HepG2 (cell line): ENCODE data around the gene F7. TPM values are rescaled to one million over a fixed set of nuclear protein-coding genes. Genes with fewer than 3 reads are reported as not detected.

ENCODE experiments used
- IRF2 ChIP-seq: IDR thresholded peaks from 2 replicates; pipeline ENCODE4 v1.6.1; 2018; ENCODE audit warnings: missing genetic modification reagents, missing compliant biosample characterization
- MIXL1 ChIP-seq: IDR thresholded peaks from 2 replicates; pipeline ENCODE4 v1.6.1; 2016
- RAD51 ChIP-seq: fragments of 450-650 bp; IDR thresholded peaks from 2 replicates; pipeline ENCODE4 v1.6.1; 2016; ENCODE audit warnings: borderline replicate concordance
- SIX1 ChIP-seq: sonication (generic); formaldehyde crosslinking; IDR thresholded peaks from 2 replicates; pipeline ENCODE4 v1.4.0; 2020; ENCODE audit warnings: missing genetic modification reagents, borderline replicate concordance
- ZBTB40 ChIP-seq, 2 experiments: fragments of 450-650 bp in 1 of 2; sonication (generic) in 1 of 2; formaldehyde crosslinking in 1 of 2; IDR thresholded peaks; 2 replicates each; pipeline versions ENCODE4 v1.6.1 to v1.8.0; 2016 to 2022; ENCODE audit warnings: antibody characterized with exemption in 1 of 2, mild to moderate bottlenecking in 1 of 2, missing genetic modification reagents in 1 of 2
- ZC3H13 ChIP-seq: sonication (generic); formaldehyde crosslinking; IDR thresholded peaks from 2 replicates; pipeline ENCODE4 v1.8.1; 2023; ENCODE audit warnings: mild to moderate bottlenecking, missing genetic modification reagents, moderate library complexity
- ZNF331 ChIP-seq: sonication (generic); formaldehyde crosslinking; IDR thresholded peaks from 2 replicates; pipeline ENCODE4 v1.4.0; 2020; ENCODE audit warnings: missing genetic modification reagents
- ZNF557 ChIP-seq: sonication (generic); formaldehyde crosslinking; IDR thresholded peaks from 2 replicates; pipeline ENCODE4 v1.4.0; 2020; ENCODE audit warnings: missing genetic modification reagents
- polyA plus RNA-seq, 8 experiments: library from polyadenylated mRNA; depleted of rRNA in 3 of 8; stranded (reverse) in 7 of 8; unstranded in 1 of 8; fragments of >200 nt; fragmentation: Illumina TruSeq in 4 of 8; extraction: Trizol in 4 of 8; gene quantifications; 2 replicates each; pipeline versions ENCODE4 v1.2.1 to v1.2.3, GENCODE V29; 2011 to 2016; ENCODE audit warnings: low read depth in 4 of 8, missing spikeins in 1 of 8, mixed read lengths in 1 of 8; ENCODE audit not compliant: insufficient read depth in 1 of 8
- total RNA-seq, 5 experiments: library from RNA; depleted of rRNA; stranded (reverse); fragments of >200 nt; fragmentation: Illumina TruSeq; extraction: Trizol; gene quantifications; 2 replicates each; pipeline ENCODE4 v1.2.3, GENCODE V29; 2016; ENCODE audit warnings: low read depth in 1 of 5
- TF ChIP-seq, protein P1 (sequence below): sonication (generic); formaldehyde crosslinking; IDR thresholded peaks from 2 replicates; pipeline ENCODE4 v1.4.0; 2020; ENCODE audit warnings: mild to moderate bottlenecking, missing genetic modification reagents
- TF ChIP-seq, protein P2 (sequence below): sonication (generic); formaldehyde crosslinking; IDR thresholded peaks from 2 replicates; pipeline ENCODE4 v1.9.0; 2021; ENCODE audit warnings: mild to moderate bottlenecking, missing genetic modification reagents

Gene F7
- total and polyA plus RNA-seq, 2 of the 13 experiments (the other 11 are each of a cell fraction or from before 2014, with no cell fraction given): 12.6 to 26.5 TPM

DNA sequence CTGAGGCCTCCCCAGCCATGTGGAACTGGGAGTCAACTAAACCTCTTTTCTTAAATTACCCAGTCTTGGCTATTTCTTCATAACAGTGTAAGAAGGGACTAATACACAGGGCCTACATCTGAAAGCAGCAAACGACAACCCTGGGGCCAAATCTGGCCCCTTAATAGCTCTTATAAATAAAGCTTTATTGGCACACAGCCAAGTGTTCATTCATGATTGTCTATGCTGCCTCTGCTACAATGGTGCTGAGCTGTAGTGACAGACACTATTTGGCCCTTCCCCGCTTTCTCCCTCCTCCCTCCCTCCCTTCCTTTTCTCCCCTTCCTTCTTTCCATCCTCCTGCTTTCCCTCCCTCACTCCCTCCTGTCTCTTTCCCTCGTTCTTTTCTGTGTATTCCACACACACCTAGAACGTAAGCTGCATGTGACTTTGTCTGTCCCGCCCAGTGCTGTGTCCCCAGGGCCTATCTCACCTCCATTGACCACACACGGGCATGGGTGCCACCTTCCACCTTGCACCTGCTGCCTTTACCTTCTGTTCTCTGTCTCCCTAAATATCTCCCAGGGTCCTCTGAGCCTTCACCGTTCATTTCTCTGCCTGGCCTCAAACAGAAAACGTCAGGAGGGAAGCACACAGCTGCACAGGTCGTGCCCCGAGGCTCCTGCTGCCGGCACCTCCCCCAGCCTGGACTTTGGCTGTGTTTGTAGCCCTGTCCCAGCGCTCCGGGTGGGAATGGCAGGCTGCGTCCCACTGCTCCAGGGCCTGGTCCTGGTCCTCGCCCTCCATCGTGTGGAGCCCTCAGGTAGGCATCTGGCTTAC, 52.5 kb downstream of the F7 start, which contains the start of gene PROZ (continued):
- TF ChIP-seq ZBTB40 (IDR thresholded peaks at IDR 0.05): peak; percentile 60
- peak; percentile 99 for TF ChIP-seq ZBTB40 (CRISPR knock-in tag; IDR thresholded peaks at IDR 0.05)
- TF ChIP-seq RAD51: no peak
- TF ChIP-seq ZNF331 (CRISPR knock-in tag): peak; percentile 76
- TF ChIP-seq, protein P1, sequence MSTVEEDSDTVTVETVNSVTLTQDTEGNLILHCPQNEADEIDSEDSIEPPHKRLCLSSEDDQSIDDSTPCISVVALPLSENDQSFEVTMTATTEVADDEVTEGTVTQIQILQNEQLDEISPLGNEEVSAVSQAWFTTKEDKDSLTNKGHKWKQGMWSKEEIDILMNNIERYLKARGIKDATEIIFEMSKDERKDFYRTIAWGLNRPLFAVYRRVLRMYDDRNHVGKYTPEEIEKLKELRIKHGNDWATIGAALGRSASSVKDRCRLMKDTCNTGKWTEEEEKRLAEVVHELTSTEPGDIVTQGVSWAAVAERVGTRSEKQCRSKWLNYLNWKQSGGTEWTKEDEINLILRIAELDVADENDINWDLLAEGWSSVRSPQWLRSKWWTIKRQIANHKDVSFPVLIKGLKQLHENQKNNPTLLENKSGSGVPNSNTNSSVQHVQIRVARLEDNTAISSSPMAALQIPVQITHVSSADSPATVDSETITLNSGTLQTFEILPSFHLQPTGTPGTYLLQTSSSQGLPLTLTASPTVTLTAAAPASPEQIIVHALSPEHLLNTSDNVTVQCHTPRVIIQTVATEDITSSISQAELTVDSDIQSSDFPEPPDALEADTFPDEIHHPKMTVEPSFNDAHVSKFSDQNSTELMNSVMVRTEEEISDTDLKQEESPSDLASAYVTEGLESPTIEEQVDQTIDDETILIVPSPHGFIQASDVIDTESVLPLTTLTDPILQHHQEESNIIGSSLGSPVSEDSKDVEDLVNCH (CRISPR knock-in tag): no peak
- TF ChIP-seq, protein P2, sequence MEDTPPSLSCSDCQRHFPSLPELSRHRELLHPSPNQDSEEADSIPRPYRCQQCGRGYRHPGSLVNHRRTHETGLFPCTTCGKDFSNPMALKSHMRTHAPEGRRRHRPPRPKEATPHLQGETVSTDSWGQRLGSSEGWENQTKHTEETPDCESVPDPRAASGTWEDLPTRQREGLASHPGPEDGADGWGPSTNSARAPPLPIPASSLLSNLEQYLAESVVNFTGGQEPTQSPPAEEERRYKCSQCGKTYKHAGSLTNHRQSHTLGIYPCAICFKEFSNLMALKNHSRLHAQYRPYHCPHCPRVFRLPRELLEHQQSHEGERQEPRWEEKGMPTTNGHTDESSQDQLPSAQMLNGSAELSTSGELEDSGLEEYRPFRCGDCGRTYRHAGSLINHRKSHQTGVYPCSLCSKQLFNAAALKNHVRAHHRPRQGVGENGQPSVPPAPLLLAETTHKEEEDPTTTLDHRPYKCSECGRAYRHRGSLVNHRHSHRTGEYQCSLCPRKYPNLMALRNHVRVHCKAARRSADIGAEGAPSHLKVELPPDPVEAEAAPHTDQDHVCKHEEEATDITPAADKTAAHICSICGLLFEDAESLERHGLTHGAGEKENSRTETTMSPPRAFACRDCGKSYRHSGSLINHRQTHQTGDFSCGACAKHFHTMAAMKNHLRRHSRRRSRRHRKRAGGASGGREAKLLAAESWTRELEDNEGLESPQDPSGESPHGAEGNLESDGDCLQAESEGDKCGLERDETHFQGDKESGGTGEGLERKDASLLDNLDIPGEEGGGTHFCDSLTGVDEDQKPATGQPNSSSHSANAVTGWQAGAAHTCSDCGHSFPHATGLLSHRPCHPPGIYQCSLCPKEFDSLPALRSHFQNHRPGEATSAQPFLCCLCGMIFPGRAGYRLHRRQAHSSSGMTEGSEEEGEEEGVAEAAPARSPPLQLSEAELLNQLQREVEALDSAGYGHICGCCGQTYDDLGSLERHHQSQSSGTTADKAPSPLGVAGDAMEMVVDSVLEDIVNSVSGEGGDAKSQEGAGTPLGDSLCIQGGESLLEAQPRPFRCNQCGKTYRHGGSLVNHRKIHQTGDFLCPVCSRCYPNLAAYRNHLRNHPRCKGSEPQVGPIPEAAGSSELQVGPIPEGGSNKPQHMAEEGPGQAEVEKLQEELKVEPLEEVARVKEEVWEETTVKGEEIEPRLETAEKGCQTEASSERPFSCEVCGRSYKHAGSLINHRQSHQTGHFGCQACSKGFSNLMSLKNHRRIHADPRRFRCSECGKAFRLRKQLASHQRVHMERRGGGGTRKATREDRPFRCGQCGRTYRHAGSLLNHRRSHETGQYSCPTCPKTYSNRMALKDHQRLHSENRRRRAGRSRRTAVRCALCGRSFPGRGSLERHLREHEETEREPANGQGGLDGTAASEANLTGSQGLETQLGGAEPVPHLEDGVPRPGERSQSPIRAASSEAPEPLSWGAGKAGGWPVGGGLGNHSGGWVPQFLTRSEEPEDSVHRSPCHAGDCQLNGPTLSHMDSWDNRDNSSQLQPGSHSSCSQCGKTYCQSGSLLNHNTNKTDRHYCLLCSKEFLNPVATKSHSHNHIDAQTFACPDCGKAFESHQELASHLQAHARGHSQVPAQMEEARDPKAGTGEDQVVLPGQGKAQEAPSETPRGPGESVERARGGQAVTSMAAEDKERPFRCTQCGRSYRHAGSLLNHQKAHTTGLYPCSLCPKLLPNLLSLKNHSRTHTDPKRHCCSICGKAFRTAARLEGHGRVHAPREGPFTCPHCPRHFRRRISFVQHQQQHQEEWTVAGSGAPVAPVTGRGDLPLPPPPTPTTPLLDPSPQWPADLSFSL: no peak
- TF ChIP-seq MIXL1: peak; percentile 82; the same call in 1 of the 2 replicates
- TF ChIP-seq SIX1 (CRISPR knock-in tag): no peak
- no peak for TF ChIP-seq ZNF557 (CRISPR knock-in tag)
- 0 out of 2 replicates have a peak, but pooled peaks have one; percentile 22 for TF ChIP-seq IRF2 (CRISPR knock-in tag)
- TF ChIP-seq ZC3H13 (CRISPR knock-in tag): no peak
